DLD1 (cell line): Measurements from ENCODE around the gene PRKAG2.

Source experiments
- in situ Hi-C: cut with HindIII; loops from 2 replicates; pipeline ENCODE4 v1.10.0; 2017; ENCODE audit warnings: low sequenced_read_pairs

PRKAG2 gene

GRCh38 chr7:151702961-151703360 lies 174.0 kb downstream of the PRKAG2 start:
- in situ Hi-C loops = no loop called here

GRCh38 chr7:151700586-151701165 lies 176.2 kb downstream of the PRKAG2 start:
- in situ Hi-C loops = no loop called here

- in situ Hi-C loops = no loop called here
Observed at GRCh38 chr7:151699928-151700319, 177.0 kb downstream of the PRKAG2 start.

- in situ Hi-C loops = no loop called here
Observed at GRCh38 chr7:151699147-151699927, 177.6 kb downstream of the PRKAG2 start.

GRCh38 chr7:151697942-151698341 lies 179.0 kb downstream of the PRKAG2 start:
- in situ Hi-C loops = no loop called here

- in situ Hi-C loops = no loop called here
Observed at GRCh38 chr7:151697515-151697895, 179.4 kb downstream of the PRKAG2 start.

- in situ Hi-C loops = no loop called here
Observed at GRCh38 chr7:151696721-151697514, 180.0 kb downstream of the PRKAG2 start.

- in situ Hi-C loops = no loop called here
Observed at GRCh38 chr7:151695951-151696541, 180.9 kb downstream of the PRKAG2 start.

- in situ Hi-C loops = no loop called here
Observed at GRCh38 chr7:151694828-151695580, 181.9 kb downstream of the PRKAG2 start.

GRCh38 chr7:151694441-151694827 lies 182.5 kb downstream of the PRKAG2 start:
- in situ Hi-C loops = no loop called here

GRCh38 chr7:151693140-151693539 lies 183.8 kb downstream of the PRKAG2 start:
- in situ Hi-C loops = no loop called here

GRCh38 chr7:151692721-151693120 lies 184.2 kb downstream of the PRKAG2 start:
- in situ Hi-C loops = no loop called here

GRCh38 chr7:151691449-151691848 lies 185.5 kb downstream of the PRKAG2 start:
- in situ Hi-C loops = no loop called here

- in situ Hi-C loops = no loop called here
Observed at GRCh38 chr7:151690606-151691005, 186.3 kb downstream of the PRKAG2 start.

GRCh38 chr7:151689196-151689971 lies 187.5 kb downstream of the PRKAG2 start:
- in situ Hi-C loops = no loop called here

GRCh38 chr7:151688236-151688780 lies 188.6 kb downstream of the PRKAG2 start:
- in situ Hi-C loops = no loop called here

- in situ Hi-C loops = no loop called here
Observed at GRCh38 chr7:151687523-151688235, 189.2 kb downstream of the PRKAG2 start.

GRCh38 chr7:151686826-151687225 lies 190.1 kb downstream of the PRKAG2 start:
- in situ Hi-C loops = no loop called here
